Loucy (cell line): ENCODE results near the gene ABCA6.

Source experiments
- H2AFZ ChIP-seq: fragments of 200-600 bp; sonication (generic); 2 replicates; pipeline ENCODE4 v1.6.0; 2016; ENCODE audit warnings: antibody characterized with exemption, mild to moderate bottlenecking, low read length, moderate library complexity
- H3F3A ChIP-seq: fragments of 200-600 bp; 2 replicates; pipeline ENCODE4 v1.6.0; 2016; ENCODE audit warnings: antibody characterized with exemption, low read depth, mild to moderate bottlenecking
- H3K27me3 ChIP-seq: fragments of 200-600 bp; sonication (generic); 2 replicates; pipeline ENCODE4 v1.6.1; 2014; ENCODE audit warnings: low read length, mild to moderate bottlenecking; ENCODE audit not compliant: insufficient read depth, poor library complexity, severe bottlenecking
- H3K36me3 ChIP-seq: fragments of 200-600 bp; sonication (generic); 2 replicates; pipeline ENCODE4 v1.6.1; 2016; ENCODE audit warnings: low read length; ENCODE audit not compliant: insufficient read depth
- H3K4me1 ChIP-seq: fragments of 200-600 bp; sonication (generic); 2 replicates; pipeline ENCODE4 v1.5.1; 2014; ENCODE audit warnings: low read length, mild to moderate bottlenecking; ENCODE audit not compliant: insufficient read depth, poor library complexity, severe bottlenecking
- H3K4me2 ChIP-seq: fragments of 200-600 bp; sonication (generic); 2 replicates; pipeline ENCODE4 v1.6.0; 2014; ENCODE audit warnings: antibody characterized with exemption, low read length, low read depth, mild to moderate bottlenecking; ENCODE audit not compliant: poor library complexity, severe bottlenecking
- H3K4me3 ChIP-seq: fragments of 200-600 bp; sonication (generic); 2 replicates; pipeline ENCODE4 v1.5.1; 2014; ENCODE audit warnings: low read length, mild to moderate bottlenecking, mixed read lengths; ENCODE audit not compliant: poor library complexity, severe bottlenecking
- H3K79me2 ChIP-seq: fragments of 200-600 bp; sonication (generic); 2 replicates; pipeline ENCODE4 v1.6.1; 2014; ENCODE audit warnings: low read length; ENCODE audit not compliant: insufficient read depth
- H3K9ac ChIP-seq: fragments of 200-600 bp; sonication (generic); 2 replicates; pipeline ENCODE4 v1.6.0; 2014; ENCODE audit warnings: mild to moderate bottlenecking, low read depth, low read length, moderate library complexity; ENCODE audit not compliant: poor library complexity, severe bottlenecking
- H3K9me2 ChIP-seq: fragments of 200-600 bp; sonication (generic); replicated peaks from 2 replicates; pipeline ENCODE4 v1.6.1; 2016; ENCODE audit warnings: low read depth, low read length, mixed read lengths
- H3K9me3 ChIP-seq: fragments of 200-600 bp; sonication (generic); 2 replicates; pipeline ENCODE4 v1.6.1; 2014; ENCODE audit warnings: mild to moderate bottlenecking, antibody characterized with exemption, low read length, low read depth; ENCODE audit not compliant: insufficient read depth
- H4K20me1 ChIP-seq: fragments of 200-600 bp; sonication (generic); 2 replicates; pipeline ENCODE4 v1.6.0; 2014; ENCODE audit warnings: antibody characterized with exemption, low read length, mild to moderate bottlenecking; ENCODE audit not compliant: insufficient read depth, poor library complexity, severe bottlenecking
- EZH2phosphoT487 ChIP-seq: fragments of 200-600 bp; IDR thresholded peaks from 2 replicates; pipeline ENCODE4 v1.6.1; 2018; ENCODE audit warnings: antibody characterized with exemption, mild to moderate bottlenecking, moderate library complexity, borderline replicate concordance
- TF ChIP-seq, protein P1 (sequence below): fragments of 200-600 bp; sonication (generic); conservative IDR thresholded peaks from 2 replicates; pipeline ENCODE4 v1.5.1; 2014; ENCODE audit warnings: mild to moderate bottlenecking, antibody characterized with exemption, low read length

Gene ABCA6

DNA sequence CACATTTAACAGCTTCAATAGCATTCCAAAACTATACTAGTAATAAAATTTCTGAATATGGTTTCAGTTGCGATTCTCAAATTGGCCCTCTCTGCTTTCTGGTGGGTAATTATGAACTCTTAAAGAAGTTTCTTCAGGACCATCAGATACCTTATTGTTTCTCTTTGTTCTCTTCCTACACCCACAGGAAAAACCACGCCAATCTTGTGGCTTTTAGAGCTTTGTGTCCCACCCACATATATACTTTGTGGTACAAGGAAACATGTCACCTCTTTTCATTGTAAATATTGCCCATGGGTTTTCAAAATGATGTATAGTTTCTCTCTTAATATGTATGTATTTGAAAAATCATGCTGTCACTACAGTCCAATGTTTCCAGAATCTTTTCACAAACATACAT lies 93.1 kb downstream of the ABCA6 start:
- Histone ChIP-seq H3K9me3 (no peaks in the 10 kb centered on the region), H3K36me3 (no peaks in the 10 kb centered on the region), H3F3A (no peaks in the 10 kb centered on the region), H3K4me3 (no peak overlapping the region), H3K79me2 (no peaks in the 10 kb centered on the region), H2AFZ (no peak overlapping the region), H3K9me2 (0 out of 2 replicates have a peak, but pooled peaks cover 3% of the 10 kb centered on the region), H3K27me3 (no peaks in the 10 kb centered on the region), H3K4me1 (no peaks in the 10 kb centered on the region), H4K20me1 (no peaks in the 10 kb centered on the region), H3K9ac (no peak overlapping the region), H3K4me2 (no peak overlapping the region)
- TF ChIP-seq, protein P1, sequence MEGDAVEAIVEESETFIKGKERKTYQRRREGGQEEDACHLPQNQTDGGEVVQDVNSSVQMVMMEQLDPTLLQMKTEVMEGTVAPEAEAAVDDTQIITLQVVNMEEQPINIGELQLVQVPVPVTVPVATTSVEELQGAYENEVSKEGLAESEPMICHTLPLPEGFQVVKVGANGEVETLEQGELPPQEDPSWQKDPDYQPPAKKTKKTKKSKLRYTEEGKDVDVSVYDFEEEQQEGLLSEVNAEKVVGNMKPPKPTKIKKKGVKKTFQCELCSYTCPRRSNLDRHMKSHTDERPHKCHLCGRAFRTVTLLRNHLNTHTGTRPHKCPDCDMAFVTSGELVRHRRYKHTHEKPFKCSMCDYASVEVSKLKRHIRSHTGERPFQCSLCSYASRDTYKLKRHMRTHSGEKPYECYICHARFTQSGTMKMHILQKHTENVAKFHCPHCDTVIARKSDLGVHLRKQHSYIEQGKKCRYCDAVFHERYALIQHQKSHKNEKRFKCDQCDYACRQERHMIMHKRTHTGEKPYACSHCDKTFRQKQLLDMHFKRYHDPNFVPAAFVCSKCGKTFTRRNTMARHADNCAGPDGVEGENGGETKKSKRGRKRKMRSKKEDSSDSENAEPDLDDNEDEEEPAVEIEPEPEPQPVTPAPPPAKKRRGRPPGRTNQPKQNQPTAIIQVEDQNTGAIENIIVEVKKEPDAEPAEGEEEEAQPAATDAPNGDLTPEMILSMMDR, result no peak
- TF ChIP-seq EZH2phosphoT487, result no peak

DNA sequence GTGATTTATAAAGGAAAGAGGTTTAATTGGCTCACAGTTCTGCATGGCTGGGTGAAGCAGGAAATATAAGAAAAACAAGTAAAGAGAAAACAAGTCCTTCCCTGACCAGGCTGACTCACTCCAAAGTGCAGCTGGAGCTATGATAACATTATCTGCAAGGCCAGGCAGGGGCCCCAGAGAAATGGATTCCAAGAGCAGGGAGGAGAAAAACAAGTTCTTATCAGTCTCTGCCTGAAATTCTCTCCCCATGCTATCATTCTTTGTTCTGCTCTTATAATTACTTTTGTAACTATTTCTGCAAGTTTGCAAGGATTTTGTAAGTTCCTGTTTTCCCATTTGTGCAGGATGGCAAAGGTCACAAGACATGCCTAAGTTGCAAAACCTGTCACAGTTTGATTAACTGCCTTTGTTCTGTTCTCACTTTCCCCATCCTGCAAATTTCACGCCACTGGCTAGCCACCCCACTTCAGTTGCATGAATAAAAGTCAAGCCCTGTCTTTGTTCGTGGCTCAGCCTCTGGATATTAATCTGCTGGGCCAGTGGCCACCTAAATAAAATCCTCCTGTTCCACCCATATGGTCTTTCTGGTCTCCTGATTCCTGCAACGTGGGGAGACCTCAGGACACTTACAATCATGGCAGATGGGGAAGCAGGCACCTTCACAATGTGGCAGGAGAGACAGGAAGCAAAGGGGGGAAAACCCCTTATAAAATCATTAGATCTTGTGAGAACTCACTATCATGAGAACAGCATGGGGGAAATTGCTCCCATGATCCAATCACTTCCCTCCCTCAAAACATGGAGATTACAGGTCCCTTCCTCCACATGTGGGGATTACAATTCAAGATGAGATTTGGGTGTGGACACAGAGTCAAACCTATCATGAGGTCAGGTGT lies 94.1 kb downstream of the ABCA6 start:
- Histone ChIP-seq H3K4me3 (no peak overlapping the region), H3K9me3 (no peaks in the 10 kb centered on the region), H4K20me1 (no peaks in the 10 kb centered on the region), H3K9ac (no peak overlapping the region), H3K36me3 (no peaks in the 10 kb centered on the region), H3K27me3 (no peaks in the 10 kb centered on the region), H3K4me2 (no peak overlapping the region), H3F3A (no peaks in the 10 kb centered on the region), H3K4me1 (no peaks in the 10 kb centered on the region), H3K79me2 (no peaks in the 10 kb centered on the region), H3K9me2 (0 out of 2 replicates have a peak, but pooled peaks cover 3% of the 10 kb centered on the region), H2AFZ (no peak overlapping the region)
- TF ChIP-seq, protein P1, result no peak
- TF ChIP-seq EZH2phosphoT487, result no peak

DNA sequence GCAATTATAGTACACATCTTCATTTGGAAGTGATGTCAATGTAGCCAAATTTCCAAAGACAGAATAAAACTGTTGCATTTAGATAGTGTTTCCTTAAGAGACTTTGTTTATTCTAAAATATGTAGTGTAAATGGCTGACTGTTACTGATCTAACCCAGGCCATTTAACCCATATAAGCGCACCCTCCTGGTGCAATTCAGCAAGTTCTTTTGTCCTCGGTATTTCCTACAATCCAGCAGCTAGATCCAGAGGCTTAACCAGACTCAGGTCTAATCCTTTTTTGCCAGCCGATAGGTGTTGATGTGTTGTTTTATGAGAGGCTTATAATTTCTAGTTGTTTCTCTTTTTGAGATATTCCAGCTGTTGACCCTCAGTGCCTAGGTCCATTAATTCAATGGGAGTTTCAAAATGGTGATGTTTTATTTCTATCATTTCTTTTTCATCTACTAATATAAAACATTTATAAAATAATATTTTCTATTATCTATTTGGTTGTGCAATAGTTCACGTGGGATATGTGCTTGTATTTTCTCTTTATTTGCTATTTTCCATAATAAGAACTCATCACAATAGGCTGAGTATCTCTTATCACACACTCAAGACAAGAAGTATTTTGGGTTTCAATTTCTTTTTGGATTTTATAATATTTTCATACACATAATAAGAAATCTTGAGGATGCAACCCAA lies 95.4 kb downstream of the ABCA6 start:
- Histone ChIP-seq H3K9me2 (0 out of 2 replicates have a peak, but pooled peaks cover 3% of the 10 kb centered on the region), H3K27me3 (no peaks in the 10 kb centered on the region), H3K4me1 (no peaks in the 10 kb centered on the region), H4K20me1 (no peaks in the 10 kb centered on the region), H2AFZ (no peak overlapping the region), H3K9me3 (no peaks in the 10 kb centered on the region), H3K9ac (no peak overlapping the region), H3K36me3 (no peaks in the 10 kb centered on the region), H3K79me2 (no peaks in the 10 kb centered on the region), H3K4me3 (no peak overlapping the region), H3K4me2 (no peak overlapping the region), H3F3A (no peaks in the 10 kb centered on the region)
- no peak for TF ChIP-seq EZH2phosphoT487
- TF ChIP-seq, protein P1, result no peak
